GM19023 (cell line): ENCODE data around the gene PDE4D.
A peak's percentile ranks its signal among the peaks of the same experiment; 100 is the strongest.
"Not testable (repeated sequence)": the region's sequence is repeated elsewhere in the genome, so short reads cannot be mapped to it uniquely, and the experiment has no call there.

Experiments
- ATAC-seq: cut with Tn5 transposase; IDR thresholded peaks from one replicate; pipeline ENCODE4 v1.9.1; 2021; ENCODE audit warnings: mild to moderate bottlenecking, moderate library complexity; ENCODE audit not compliant: unreplicated experiment

The PDE4D gene

GRCh38 chr5:59618644-59619043 lies 274.9 kb downstream of the PDE4D start:
- no peak for ATAC-seq

DNA sequence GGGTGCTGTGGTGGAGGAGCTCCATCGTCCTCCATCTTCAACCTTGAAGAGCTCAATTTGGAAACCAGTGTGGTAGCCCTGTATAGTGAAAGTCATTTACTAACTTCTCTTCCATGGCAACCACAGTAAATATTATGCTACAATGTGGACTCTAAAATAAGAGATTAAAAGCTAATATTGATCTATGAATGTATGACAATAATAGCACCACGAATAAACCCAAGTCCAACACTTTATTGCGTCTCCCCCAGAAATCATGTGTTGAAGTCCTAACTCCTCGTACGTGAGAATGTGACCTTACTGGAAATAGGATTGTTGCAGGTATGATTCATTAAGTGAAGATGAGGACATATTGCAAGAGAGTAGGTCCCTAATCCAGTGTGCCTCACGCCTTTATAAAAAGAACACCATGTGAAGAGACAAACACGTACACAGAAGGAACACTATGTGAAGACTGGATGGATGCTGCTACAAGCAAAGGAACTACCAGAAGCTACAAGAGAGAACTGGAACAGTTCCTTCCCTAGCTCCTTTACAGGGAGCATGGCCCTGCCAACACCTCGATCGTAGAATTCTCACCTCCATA lies 276.2 kb downstream of the PDE4D start:
- no peak for ATAC-seq

DNA sequence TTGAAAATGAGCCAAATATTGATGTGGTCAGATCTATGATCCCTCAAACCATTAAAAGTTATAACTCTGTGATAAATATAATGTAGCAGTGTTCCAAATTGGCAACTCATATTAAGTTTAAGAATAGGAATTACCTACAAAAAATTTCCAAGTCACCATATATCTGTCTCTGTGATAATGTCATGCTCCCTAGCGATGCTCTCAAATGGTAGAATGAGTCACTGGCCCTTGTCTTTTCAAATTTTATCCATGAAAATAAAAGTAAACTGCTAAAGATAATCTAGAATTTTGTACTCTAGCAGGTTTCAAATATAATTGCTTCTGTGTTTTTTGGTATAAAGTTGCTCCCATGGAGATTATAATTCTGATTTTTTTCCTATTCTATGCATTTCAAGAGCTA lies 277.1 kb downstream of the PDE4D start:
- no peak for ATAC-seq

DNA sequence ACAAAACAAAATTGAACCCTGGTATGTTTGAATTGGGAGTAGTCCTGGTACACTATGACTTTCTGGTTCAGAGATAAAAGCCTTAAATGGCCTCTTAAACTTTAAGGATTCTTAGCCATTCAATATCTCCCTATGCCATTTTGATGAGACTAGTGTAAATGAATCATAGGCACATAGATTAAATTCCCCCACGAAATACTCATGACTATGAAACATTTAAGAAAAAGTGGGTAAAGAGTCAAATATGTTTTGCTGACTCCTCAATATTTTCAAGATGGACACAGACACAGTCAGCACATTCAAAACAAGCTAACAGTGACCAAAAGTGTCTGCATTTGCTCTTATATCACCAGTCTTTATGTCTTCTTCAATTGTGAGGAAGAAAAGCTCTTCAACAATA lies 278.3 kb downstream of the PDE4D start:
- ATAC-seq = no peak

DNA sequence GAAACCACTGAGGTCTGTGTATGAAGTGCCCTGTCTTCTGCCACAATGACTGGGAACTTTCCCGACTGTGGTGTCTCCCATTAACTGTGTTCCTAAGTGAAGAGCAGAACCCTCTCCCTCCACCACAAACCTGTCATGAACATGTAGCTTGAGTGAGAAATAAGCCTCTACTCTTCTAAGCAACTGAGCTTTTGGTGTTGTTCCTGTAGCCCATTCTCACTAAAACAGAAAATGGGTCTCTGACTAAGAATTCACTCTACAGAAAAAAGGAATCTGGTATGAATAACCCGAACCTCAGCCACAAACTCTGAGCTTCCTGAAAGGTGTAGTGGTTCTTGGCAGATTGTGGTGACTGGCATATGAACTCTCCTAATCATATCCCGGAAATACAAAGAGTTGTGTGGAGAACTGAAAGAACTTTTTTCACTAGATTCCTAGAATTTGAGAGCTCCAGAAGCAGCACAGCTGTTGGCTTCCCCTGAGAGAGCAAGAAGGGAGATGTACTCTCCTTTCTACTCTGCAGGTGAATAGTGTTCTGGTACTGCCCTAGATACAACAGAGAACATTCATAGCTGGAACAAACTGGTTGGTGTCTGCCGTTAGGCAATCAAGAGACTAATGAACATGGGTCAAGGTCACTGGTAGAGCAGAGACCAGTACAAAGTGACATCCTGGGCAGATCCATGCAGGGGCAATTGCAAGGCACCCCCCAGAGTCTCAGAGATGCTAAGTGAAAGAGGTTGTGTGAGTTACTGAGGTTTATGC lies 283.8 kb downstream of the PDE4D start:
- ATAC-seq = no peak

GRCh38 chr5:59608745-59609144 lies 284.8 kb downstream of the PDE4D start:
- no peak for ATAC-seq

DNA sequence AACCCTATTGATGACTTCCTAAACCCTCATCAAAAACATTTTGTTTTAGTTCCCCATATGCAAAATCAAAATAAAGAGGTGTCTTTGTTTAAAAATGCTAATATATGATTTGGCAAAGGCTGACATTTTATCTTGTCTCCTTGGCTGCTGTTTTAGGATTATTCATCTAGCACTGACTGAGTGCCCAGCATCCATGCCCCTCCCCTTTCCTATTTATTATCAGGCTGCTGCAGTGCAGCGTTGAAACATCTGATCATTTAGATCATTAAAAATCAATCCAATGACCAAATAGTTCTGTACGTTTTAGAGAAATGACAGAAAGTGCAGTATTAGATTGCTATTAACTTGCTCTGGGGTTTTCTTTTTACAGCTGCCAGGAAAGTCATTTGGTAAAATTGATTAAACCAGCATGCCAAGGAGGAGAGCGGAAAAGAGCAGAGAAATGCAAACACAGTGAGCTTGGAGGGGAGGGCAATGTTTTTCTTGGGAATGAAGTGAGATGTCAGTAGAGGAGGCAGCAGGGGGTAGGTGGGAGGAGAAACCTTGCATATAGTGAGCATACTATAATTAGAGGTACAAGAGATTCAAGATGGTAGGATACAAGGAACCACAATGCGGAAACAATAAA lies 286.3 kb downstream of the PDE4D start:
- no peak for ATAC-seq

DNA sequence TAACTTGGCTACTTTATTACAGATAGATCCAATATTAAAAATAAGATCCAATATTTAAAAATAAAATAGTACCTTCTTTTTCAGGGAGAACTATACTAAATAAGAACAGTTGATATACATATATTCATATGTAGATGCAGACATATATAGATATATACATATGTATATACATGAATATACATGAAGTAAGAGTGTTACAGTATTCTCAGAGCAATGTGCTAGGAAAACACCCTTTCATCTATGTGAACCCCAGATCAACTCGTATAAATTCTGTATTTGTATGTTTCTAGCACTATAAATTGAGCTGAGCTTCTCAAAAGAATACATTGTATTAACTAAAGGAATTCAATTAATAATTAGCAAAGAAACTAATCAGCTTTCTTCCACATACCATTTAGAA lies 287.6 kb downstream of the PDE4D start:
- no peak for ATAC-seq

DNA sequence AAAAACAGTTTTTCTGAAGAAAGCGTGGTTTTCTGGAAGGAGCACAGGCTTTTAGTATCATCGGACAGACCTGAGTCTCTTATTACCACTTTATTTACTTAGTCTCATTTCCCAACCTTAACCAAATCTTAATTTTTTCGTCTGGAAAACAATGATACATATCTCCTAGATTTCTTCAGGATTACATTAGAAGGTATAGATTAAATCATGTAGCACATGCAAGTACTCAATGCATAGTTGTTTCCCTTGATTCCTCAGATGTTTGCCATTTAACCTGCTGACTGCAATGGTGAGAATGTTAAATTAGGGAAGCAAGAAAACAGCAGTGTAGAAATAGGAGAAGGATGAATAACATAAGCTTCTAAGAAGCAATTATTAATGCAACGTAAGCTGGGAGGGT lies 289.4 kb downstream of the PDE4D start:
- ATAC-seq = no peak

GRCh38 chr5:59600998-59601397 lies 292.5 kb downstream of the PDE4D start:
- no peak for ATAC-seq

- no peak for ATAC-seq
Observed at GRCh38 chr5:59600153-59600552, 293.4 kb downstream of the PDE4D start.

DNA sequence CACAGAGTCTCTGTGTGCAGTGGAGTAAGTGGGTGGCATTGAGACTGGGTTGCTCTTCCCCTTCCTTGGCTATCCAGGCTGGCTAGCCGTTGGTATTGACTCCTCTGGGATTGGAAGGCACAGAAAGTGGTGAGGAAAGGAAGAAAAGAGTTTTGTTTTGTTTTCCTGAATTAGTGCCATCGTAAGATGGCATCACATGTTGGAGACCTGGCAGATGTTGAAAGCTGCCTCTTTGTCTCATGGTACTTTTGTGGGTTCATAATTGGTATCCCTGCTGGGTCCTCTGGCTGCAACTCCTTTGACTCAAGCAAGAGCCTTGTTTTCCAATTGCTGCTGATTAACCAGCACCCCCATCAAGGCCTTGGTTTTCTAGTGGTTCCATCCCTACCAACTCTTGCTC lies 293.8 kb downstream of the PDE4D start:
- no peak for ATAC-seq

DNA sequence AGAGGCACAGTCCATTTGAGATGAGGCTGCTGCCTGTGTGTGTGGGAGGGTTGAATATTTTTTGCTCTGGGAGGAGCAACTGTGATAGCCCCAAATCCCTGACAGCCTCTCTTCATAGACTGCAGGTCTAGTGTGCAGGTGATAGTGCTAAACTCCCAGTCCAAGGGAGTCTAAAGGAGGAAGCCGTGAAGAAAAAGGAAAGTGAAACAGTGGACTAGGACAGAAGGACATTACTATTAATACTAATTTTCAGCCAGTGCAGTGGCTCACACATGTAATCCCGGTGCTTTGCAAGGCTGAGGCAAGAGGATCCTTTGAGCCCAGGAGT lies 295.0 kb downstream of the PDE4D start:
- ATAC-seq = peak; percentile 58

- peak; percentile 18 for ATAC-seq
Observed at GRCh38 chr5:59597690-59598546, 295.6 kb downstream of the PDE4D start.

DNA sequence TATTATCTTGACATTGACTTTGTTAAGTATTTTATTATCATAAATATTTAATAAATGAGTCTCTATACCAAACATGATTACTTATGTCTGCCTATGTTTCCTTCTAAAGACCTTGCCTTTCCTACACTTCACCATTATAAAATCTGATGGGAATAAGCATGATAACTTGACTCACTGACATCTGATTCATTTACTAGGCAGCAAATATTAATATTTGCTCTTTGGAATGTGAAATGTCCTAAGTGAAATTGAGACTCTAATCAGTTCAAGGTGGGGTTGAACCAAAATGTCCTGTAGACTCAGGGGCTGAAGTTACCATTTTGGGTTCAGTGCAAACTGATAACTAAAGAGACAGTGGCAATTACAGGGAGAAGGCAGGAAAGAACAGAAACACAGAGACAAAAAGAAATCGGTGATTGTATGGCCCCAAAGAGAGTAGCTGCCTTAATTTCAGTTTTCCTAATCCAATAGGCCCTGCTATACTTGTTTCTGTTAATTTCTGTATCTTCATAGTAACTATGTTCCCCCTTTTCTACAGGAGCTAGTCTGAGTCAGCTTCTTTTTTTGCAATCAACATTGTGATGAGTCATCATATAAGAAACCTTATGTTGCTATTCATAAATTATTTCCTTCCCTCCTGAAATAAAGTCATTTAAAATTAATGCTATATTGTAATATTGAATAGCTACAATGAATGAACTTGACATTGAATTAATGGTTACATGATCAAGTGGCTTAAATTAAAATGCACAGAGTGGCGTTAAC lies 296.8 kb downstream of the PDE4D start:
- no peak for ATAC-seq

- ATAC-seq = not testable (repeated sequence)
Observed at GRCh38 chr5:59594118-59594517, 299.4 kb downstream of the PDE4D start.

DNA sequence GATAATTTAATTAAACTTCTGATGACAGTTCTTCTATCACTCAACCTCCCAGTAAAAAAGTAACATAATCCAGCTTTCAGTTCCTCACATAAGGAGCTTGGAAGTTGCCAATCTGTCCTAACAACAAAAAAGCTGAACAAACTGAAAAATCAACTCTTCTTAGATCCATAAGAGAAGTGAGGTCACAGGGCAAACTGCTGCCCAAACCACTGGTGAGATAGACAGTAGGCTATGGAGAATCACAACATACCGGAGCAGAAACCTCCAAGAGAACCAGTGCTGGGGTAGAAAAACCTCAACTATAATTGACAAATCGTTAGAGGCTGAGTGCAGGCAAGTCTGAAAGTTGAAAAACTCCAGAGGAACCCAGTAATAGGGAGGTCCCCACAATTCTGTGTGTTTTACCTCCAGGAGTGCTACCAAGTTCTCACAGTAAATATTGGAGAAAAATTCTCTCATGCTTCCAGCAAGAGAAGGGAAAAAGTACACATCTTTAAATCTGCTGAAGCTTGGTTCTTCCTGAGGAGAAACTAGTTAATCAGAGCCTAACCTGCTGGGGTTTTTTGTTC lies 300.0 kb downstream of the PDE4D start:
- ATAC-seq = no peak

- no peak for ATAC-seq
Observed at GRCh38 chr5:59592101-59592500, 301.4 kb downstream of the PDE4D start.

DNA sequence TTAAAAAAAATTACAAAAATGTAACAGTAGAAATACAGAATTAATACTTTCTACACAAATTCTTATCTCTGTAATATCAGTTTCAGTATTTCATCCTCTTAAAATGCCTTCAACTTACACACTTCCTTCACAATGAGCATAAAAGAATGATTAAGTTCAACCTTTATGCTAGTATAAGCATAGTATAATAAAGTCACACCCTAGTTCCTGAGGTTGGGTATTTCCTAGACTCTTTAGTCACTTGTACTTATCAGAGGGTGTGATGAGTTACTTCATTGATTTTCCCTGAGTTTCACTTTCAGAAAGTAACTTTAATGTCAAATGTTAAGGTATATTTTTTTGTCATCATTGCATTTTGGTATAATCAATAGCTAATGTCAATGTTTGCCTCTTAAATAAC lies 302.4 kb downstream of the PDE4D start:
- ATAC-seq = peak; percentile 79

- no peak for ATAC-seq
Observed at GRCh38 chr5:59588922-59589321, 304.6 kb downstream of the PDE4D start.
